Mucosa of gallbladder (tissue), 1 donor: Measurements from ENCODE around the gene INO80D. TPM values are rescaled to one million over a fixed set of nuclear protein-coding genes. Genes with fewer than 3 reads are reported as not detected.
"Not testable (repeated sequence)": the region's sequence is repeated elsewhere in the genome, so short reads cannot be mapped to it uniquely, and the experiment has no call there.

Source experiments
- DNase-seq: peaks from one replicate; pipeline ENCODE4 v3.0.0-alpha.2; 2020; ENCODE audit warnings: low spot score
- total RNA-seq: library from RNA; stranded (reverse); gene quantifications from one replicate; pipeline ENCODE4 v1.2.1, GENCODE V29; 2021
- donor health status: DM: no; HTN: no; CAD: no.

The INO80D gene
- 24.6 TPM for total RNA-seq

- DNase-seq, result peak; percentile 79
These were observed at the start of gene INO80D for GRCh38 chr2:206085742-206086445. Gene INO80D, minus strand, starts transcription at chr2:206086174. Its CDS starts 23,158 bp downstream, at chr2:206063016.

- DNase-seq, result no peak
These were observed 41.7 kb upstream of the INO80D start for GRCh38 chr2:206127656-206128055.

- no peak for DNase-seq
These were observed 39.9 kb upstream of the INO80D start for GRCh38 chr2:206125901-206126300.

GRCh38 chr2:206122569-206122968 is 36.6 kb upstream of the INO80D start:
- not testable (repeated sequence) for DNase-seq

DNA sequence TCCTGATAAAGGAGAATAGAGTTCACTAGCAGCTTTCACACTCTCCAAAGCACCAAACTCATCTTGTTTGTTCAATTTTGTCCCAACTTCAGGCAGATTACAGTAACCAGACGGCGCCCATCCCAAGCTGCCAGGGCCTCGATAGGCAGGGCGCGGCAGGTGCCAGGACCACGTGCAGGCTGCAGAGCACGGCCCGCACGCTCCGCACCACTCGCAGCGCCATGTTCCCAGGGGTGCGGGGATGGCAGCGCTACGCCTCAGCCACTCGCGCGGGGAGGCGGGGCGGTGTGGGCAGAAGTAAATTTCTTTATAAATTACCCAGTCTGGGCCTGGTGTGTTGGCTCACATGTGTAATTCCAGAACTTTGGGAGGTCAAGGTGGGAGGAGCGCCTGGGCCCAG is 30.3 kb upstream of the INO80D start:
- DNase-seq, result no peak

DNA sequence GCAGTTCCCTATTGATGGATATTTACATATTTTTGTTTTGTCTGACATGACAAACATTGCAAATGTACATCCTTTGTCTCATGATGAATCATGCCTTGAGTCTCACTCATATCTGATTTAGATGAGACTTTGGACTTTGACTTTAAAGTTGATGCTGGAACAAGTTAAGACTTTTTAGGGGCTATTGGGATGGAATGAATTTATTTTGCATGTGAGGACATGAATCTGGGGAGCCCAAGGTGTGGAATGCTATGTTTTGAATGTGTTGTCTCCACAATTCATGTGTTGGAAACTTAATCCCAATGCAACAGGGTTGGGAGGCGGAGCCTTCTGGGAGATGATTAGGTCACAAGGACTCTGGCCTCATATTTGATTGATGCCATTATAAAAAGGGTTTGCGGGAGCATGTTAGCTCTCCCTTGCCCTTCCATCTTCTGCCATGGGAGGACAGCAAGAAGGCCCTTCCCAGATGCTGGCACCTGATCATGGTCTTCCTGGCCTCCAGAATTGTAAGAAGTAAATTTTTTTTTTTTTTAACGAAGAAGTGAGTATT is 29.1 kb upstream of the INO80D start:
- no peak for DNase-seq

DNA sequence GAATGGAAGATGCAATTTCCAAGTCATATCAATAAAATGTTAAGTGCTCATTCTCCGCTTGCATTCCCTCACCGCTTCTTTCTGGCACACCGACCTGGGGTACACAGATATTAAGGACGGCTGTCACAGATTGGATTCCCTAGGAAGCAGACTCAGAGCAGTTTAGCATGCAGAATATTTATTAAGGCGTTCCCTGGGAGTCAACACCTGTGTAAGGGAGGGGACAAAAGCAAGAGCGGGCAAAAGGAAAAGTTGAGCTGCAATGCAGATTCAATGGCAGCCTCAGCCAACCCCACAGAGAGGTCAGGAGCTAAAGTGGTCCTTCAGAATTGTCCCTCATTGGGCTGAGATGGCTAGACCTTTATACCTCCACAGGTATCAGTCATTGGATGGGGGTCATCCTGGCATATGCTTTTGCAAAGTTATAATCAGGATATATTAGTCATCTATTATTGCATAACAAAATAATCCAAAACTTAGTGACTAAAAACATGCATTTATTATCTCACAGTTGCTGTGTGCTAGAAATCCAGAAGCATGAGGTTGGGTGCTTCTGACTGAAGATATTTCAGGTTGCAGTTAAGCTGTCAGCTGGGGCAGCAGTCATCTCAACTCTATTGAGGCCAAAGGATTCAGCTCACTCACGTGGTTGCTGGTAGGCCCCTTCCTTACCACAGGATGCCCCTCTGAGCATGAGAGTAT is 27.0 kb upstream of the INO80D start:
- DNase-seq, result no peak

GRCh38 chr2:206112108-206112507 is 26.1 kb upstream of the INO80D start:
- no peak for DNase-seq

DNA sequence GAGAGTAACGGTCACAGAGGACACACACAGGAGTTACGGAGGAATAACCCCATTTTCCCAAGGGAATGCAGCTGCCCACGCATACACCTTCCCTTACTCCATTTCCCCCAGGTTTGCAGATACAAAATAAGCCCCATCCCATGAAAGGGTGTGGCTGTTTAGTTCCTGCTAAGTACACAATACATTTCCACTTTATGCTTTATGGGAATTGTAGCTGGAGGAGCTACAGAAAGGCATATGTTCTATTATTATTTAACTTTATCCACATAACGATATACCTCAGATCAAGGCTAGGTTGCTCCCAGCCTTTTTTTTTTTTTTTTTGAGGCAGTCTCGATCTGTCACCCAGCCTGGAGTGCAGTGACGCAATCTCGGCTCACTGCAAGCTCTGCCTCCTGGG is 22.7 kb upstream of the INO80D start:
- no peak for DNase-seq

DNA sequence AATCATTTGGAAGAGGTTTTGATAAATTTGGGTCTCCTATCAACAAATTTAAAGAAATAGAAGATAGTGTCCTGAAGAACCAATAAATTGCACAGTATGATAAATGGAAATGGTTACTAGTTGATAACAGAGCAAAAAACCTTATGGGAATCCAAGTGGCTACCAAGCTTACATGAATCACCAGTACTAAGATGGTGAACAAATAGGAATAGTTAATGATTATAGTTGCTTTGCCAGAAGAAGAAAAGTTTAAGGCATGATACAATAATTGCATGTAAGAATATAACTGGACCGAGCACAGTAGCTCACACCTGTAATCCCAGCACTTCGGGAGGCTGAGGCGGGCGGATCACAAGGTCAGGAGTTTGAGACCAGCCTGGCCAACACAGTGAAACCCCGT is 19.6 kb upstream of the INO80D start:
- no peak for DNase-seq

- DNase-seq, result no peak
These were observed 19.1 kb upstream of the INO80D start for GRCh38 chr2:206105038-206105437.

GRCh38 chr2:206098872-206099271 is 12.9 kb upstream of the INO80D start:
- DNase-seq, result not testable (repeated sequence)

DNA sequence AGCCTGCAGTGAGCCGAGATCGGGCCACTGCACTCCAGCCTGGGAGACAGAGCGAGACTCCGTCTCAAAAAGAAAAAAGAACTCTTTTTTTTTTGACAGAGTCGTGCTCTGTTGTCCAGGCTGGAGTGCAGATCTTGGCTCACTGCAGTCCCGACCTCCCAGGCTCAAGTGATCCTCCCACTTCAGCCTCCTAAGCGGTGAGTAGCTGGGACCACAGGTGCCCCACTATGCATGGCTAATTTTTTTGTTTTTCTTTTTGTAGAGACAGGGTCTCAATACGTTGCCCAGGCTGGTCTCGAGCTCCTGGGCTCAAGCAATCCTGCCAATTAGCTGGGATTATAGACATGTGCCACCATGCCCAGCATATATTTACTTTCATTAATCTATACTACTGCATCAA is 12.5 kb upstream of the INO80D start:
- no peak for DNase-seq

GRCh38 chr2:206096876-206097275 is 10.9 kb upstream of the INO80D start:
- DNase-seq, result no peak

DNA sequence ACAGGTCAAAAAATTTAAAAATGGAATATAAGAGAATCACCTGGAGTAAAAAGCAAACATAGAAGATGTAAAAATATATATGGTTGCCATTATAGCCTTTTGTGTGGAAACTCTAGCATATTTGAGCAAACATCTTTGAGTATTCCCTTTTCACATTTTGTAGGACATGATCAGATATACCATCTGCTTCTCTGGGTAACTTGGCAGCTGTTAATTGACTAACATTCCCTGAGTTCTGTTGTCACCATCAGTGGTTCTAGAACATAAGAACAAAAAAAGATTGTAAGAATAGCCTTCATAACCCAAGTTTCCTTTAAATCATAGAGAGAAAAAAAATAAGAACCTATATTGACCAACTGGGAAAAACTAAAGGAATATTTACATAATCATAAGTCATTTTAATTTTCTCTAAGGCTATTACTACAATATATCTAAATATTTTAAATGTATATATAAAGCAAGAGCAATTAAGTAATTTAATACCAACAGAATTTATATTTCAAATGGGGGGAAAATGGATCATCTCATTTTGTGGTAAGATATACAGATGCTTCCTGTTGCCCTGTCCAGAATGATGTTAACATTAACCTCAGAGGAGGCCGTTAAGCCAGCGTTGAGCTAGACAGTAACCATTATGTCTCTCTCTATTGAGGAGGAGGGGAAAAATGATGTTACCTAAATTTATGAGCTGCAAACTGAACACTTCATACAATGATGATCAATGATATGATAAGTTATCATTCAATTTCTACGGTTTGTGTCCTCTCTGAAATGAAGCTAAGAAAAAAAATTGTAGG is 9.8 kb upstream of the INO80D start:
- no peak for DNase-seq

GRCh38 chr2:206092297-206092696 is 6.3 kb upstream of the INO80D start:
- DNase-seq, result no peak

GRCh38 chr2:206088248-206088647 is 2.3 kb upstream of the INO80D start:
- DNase-seq, result no peak

DNA sequence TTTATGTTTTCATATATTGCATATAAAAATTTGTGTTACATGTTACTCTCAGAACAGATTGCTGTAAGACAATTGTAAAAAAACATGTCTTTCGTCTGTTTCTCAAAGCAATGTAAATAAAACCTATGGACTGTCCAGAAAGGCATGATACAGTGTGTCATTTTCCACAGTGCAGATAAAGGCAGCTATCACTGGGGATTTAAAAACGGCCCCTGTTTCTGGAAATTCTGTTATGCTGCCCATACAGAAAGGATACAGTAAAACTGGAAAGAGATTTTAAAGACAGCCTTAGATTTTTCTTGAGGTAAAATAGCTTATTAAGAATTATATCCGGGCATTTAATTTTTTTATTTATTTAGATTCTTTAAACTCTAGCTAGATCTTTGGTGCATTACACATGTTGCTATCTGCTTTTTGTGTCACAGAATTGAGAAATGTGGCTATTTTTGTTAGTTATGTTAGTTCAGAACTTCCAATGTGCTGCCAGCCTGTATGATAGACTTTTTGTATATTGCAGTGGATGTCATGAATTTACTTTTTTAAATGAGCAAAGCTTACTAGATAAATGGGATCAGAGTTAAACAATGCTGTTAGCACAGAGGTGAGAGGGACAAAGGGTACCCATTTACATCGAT is 859 bp upstream of the INO80D start:
- no peak for DNase-seq

GRCh38 chr2:206084870-206085741 is 868 bp downstream of the INO80D start:
- DNase-seq, result peak; percentile 21

DNA sequence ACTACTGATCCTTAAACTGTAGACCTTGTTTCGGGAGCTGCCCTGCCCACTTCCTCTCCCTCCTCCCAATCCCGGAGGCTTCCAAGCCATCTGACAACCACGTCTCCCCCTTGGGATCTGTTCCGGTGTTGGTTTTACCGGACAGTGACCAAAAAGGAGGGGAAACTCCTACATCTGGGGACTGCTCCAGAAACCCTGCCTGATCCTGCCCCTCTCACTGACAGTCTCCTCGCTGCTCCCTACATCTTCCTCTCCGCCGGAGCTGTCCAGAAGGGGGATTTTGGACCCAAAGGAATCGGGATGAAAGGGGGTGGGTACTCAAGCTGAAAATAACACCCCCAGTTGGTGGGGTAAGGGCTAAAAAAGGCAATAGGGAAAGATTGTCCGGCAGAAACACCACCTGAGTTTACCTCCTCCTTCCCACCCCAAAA is 1.5 kb downstream of the INO80D start:
- peak; percentile 61 for DNase-seq
